Natural killer cell treated with Interleukin-12 subunit alpha and Interleukin-12 subunit beta and Interleukin-15 and Interleukin-18, amount 100 ng/mL, for 72 hours (primary cell): ENCODE measurements around the gene LYSMD4. TPM values are rescaled to one million over a fixed set of nuclear protein-coding genes. Genes with fewer than 3 reads are reported as not detected.
A peak's percentile ranks its signal among the peaks of the same experiment; 100 is the strongest.

Source experiments
- ATAC-seq, 2 donors: fragments of 150-1000 bp; cut with Tn5 transposase in 1 of 2; sonication (Bioruptor Pico), chemical (Tn5 transposase) in 1 of 2; 2 replicates each; pipeline ENCODE4 v1.10.0; 2021
- DNase-seq: peaks from one replicate; pipeline ENCODE4 v3.0.0; 2022; ENCODE audit warnings: low spot score
- H3K27ac Mint-ChIP-seq, 2 donors: 1 replicate in 1 of 2; 2 replicates in 1 of 2; pipeline ENCODE4 v1.8.0; 2022; ENCODE audit warnings: mixed read lengths in 2 of 2, mild to moderate bottlenecking in 1 of 2, moderate library complexity in 1 of 2
- H3K27me3 Mint-ChIP-seq, 2 donors: 1 replicate in 1 of 2; 2 replicates in 1 of 2; pipeline ENCODE4 v1.8.0; 2022; ENCODE audit warnings: mixed read lengths in 2 of 2
- H3K36me3 Mint-ChIP-seq: one replicate; pipeline ENCODE4 v1.8.0; 2022; ENCODE audit warnings: mixed read lengths
- H3K4me1 Mint-ChIP-seq, 2 donors: 1 replicate in 1 of 2; 2 replicates in 1 of 2; pipeline ENCODE4 v1.8.0; 2022; ENCODE audit warnings: low read depth in 2 of 2, mixed read lengths in 2 of 2, mild to moderate bottlenecking in 1 of 2
- H3K4me3 Mint-ChIP-seq: one replicate; pipeline ENCODE4 v1.8.0; 2022; ENCODE audit warnings: mixed read lengths
- H3K9me3 Mint-ChIP-seq: 2 replicates; pipeline ENCODE4 v1.8.0; 2022; ENCODE audit warnings: mixed read lengths
- total RNA-seq, 2 donors: library from RNA; stranded (reverse); gene quantifications; one replicate each; pipeline ENCODE4 v1.2.3, GENCODE V29; 2022

The LYSMD4 gene
- total RNA-seq, 2 donors from 2014 or later: 10.6 to 10.8 TPM

DNA sequence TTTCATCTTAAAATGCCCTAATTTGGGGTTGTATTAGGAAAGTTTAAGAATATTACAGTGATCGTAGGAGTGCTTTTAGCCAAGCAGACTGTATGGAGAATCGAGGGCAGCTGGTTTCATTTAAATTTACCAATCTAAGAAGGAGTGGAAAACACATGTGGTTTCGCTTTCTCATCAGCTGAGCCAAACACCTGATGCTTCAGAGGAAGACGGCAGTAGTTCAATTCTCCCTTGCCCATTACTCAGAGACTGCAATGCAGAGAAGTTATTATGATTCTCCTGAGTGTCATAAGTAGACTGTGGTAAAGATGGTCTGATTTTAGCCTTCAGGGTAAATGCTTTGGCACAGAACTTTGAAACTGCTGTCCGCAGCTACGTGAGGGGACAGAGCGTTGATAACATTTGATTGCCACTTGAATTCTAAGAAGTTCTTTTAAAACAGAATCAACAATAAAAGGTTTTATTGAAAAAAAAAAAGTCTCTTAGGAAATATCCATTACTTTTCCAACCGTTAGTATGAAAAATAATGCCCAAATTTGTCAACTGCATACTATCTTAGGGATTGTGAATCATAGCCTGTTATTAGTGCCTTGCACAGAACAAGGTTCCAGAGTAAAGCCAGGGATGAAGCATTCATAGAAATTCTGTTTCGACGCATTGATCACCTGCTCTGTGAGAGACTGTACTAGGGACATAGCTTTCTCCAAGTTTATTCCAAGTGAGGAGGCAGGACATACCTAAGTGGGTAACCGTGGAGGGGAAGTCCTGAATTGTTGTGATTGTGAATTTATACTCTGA is 25.6 kb downstream of the LYSMD4 start:
- H3K36me3 Mint-ChIP-seq: peaks cover 5% of the 10 kb centered on the region
- peak; percentile 40 to 43 for ATAC-seq
- H3K4me3 Mint-ChIP-seq: peak overlapping the region; percentile 47
- no peaks in the 10 kb centered on the region for H3K27me3 Mint-ChIP-seq
- peak overlapping the region; percentile 47 to 72 for H3K27ac Mint-ChIP-seq
- DNase-seq: no peak
- H3K9me3 Mint-ChIP-seq: no peaks in the 10 kb centered on the region
- peaks cover 34 to 40% of the 10 kb centered on the region in 2 donors for H3K4me1 Mint-ChIP-seq

- H3K9me3 Mint-ChIP-seq: no peaks in the 10 kb centered on the region
- peak overlapping the region; percentile 47 to 72 for H3K27ac Mint-ChIP-seq
- peak overlapping the region; percentile 47 for H3K4me3 Mint-ChIP-seq
- DNase-seq (no peak), ATAC-seq (peak in 1 of 2 donors; percentile 57)
- H3K36me3 Mint-ChIP-seq: no peaks in the 10 kb centered on the region
- H3K4me1 Mint-ChIP-seq: peaks cover 30 to 36% of the 10 kb centered on the region in 2 donors
- no peaks in the 10 kb centered on the region for H3K27me3 Mint-ChIP-seq
Observed at GRCh38 chr15:99706557-99707303, 26.5 kb downstream of the LYSMD4 start.

GRCh38 chr15:99704444-99704838 is 28.8 kb downstream of the LYSMD4 start:
- ATAC-seq (peak; percentile 82 to 84), DNase-seq (no peak)
- H3K9me3 Mint-ChIP-seq: no peaks in the 10 kb centered on the region
- H3K27ac Mint-ChIP-seq: peak overlapping the region in 1 of 2 donors; percentile 4
- no peak overlapping the region for H3K4me3 Mint-ChIP-seq
- H3K4me1 Mint-ChIP-seq: peaks cover 30 to 36% of the 10 kb centered on the region in 2 donors
- H3K27me3 Mint-ChIP-seq: no peaks in the 10 kb centered on the region
- H3K36me3 Mint-ChIP-seq: no peaks in the 10 kb centered on the region

DNA sequence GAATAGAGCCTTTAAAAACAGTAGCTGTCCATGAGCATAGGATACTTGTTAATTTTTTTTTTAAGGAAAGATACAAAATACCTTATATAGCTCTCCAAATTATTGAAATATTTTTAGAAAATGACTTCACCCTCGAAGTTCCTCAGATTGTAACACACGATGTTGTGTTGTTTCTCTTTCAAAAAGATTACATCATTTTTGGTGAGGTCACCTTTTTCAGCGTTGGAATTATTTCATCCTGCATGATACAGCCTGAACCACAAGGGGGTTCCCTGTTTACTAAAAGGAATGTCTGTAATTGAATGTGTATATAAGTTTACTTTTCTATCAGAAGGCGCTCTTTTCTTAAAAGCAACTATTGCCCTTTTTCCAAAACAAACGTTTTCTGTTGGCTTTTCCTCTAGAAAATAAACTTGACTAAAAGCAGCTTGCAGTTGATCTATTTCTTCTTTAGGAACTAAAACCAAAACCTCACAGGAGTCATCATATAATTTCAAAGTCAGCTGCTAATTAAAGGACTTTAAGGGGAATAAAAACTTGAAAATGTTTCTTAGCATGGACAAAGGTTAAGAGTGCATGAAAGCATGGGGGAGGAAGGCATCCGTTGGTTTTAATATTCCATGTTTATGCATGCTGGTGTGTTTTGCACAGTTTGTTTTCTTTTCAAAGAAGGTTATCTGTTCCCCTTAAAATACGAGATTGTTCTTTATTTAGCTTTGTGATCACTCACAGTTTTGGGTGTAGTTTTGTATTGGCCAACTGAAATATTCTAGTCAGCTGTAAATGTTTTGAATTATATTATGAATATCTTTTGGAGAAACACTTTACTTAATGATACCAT is 29.4 kb downstream of the LYSMD4 start:
- Mint-ChIP-seq H3K27ac (peak overlapping the region; percentile 4 to 7), H3K9me3 (no peaks in the 10 kb centered on the region), H3K4me3 (peak overlapping the region; percentile 20), H3K27me3 (no peaks in the 10 kb centered on the region), H3K36me3 (no peaks in the 10 kb centered on the region), H3K4me1 (peaks cover 25 to 36% of the 10 kb centered on the region in 2 donors)
- DNase-seq: no peak
- peak; percentile 59 to 76 for ATAC-seq

GRCh38 chr15:99702895-99703602 is 30.2 kb downstream of the LYSMD4 start:
- ATAC-seq (no peak), DNase-seq (no peak)
- Mint-ChIP-seq H3K4me3 (peak overlapping the region; percentile 20), H3K36me3 (no peaks in the 10 kb centered on the region), H3K9me3 (no peaks in the 10 kb centered on the region), H3K27me3 (no peaks in the 10 kb centered on the region), H3K4me1 (peaks cover 21 to 35% of the 10 kb centered on the region in 2 donors), H3K27ac (peak overlapping the region; percentile 4 to 7)

DNA sequence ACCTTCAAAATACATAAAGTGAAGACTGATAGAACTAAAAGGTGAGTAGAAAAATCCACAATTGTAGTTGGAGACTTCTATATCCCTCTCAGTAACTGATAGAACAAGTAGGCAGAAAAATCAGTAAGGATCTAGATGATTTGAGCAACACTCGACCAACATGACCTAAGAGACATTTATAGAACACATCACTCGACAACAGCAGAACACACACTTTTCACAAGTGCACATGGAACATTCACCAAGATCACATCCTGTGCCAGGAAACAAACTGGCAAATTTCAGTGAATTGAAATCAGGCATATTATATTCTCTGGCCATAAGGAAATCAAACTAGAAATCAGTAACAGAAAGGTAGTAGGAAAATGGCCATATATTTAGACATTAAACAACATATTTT is 37.1 kb downstream of the LYSMD4 start:
- no peaks in the 10 kb centered on the region for H3K9me3 Mint-ChIP-seq
- ATAC-seq: no peak
- peaks cover 21% of the 10 kb centered on the region for H3K36me3 Mint-ChIP-seq
- no peaks in the 10 kb centered on the region for H3K4me1 Mint-ChIP-seq
- DNase-seq: no peak
- no peak overlapping the region for H3K27ac Mint-ChIP-seq
- H3K4me3 Mint-ChIP-seq: no peak overlapping the region
- H3K27me3 Mint-ChIP-seq: no peaks in the 10 kb centered on the region

DNA sequence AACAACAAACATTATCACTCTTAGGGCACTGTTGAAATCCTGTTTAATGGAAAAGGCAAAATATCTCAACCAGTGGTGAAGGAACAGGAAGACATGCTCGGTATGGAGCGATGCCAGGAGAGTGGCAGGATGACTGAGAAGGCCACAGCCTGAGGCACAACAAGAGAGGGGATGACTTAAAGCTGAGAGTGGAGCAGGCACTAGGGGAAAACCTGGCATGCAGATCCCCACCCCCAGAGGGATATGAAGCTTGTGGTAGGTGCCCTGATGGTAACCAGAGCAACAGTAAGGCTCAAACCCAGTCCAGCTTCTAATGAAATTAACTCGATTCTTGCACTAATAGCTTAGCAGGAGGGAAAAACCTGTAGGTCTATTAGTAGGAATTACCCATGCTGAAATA is 40.4 kb downstream of the LYSMD4 start:
- Mint-ChIP-seq H3K4me3 (no peak overlapping the region), H3K9me3 (no peaks in the 10 kb centered on the region), H3K27me3 (no peaks in the 10 kb centered on the region), H3K4me1 (no peaks in the 10 kb centered on the region), H3K36me3 (peaks cover 26% of the 10 kb centered on the region), H3K27ac (no peak overlapping the region)
- no peak for ATAC-seq
- DNase-seq: no peak

DNA sequence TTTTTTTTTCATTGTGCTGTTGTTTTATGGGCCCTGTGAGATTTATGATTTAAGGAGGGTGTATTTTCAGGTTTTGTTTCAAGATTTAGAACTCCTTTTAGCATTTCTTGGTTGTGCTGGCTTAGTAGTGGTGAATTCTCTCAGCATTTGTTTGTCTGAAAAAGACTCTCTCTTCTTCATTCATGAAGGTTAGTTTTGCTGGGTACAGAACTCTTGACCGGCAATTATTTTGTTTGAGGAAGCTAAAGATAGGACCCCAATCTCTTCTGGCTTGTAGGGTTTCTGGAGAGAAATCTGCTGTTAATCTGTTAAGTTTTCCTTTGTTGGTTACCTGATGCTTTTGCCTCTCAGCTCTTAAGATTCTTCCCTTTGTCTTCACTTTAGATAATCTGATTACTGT is 46.9 kb downstream of the LYSMD4 start:
- Mint-ChIP-seq H3K27ac (no peak overlapping the region), H3K9me3 (peaks cover 5% of the 10 kb centered on the region), H3K36me3 (peaks cover 37% of the 10 kb centered on the region), H3K4me3 (no peak overlapping the region), H3K4me1 (peaks cover 12 to 16% of the 10 kb centered on the region in 2 donors), H3K27me3 (no peaks in the 10 kb centered on the region)
- ATAC-seq: no peak
- DNase-seq: no peak

GRCh38 chr15:99683000-99683670 is 50.1 kb downstream of the LYSMD4 start:
- Mint-ChIP-seq H3K4me3 (peak overlapping the region; percentile 46), H3K9me3 (peaks cover 5% of the 10 kb centered on the region), H3K4me1 (peaks cover 12 to 21% of the 10 kb centered on the region in 2 donors), H3K27ac (peak overlapping the region; percentile 58 to 64), H3K27me3 (no peaks in the 10 kb centered on the region), H3K36me3 (peaks cover 43% of the 10 kb centered on the region)
- ATAC-seq (peak; percentile 45 to 74), DNase-seq (no peak)

GRCh38 chr15:99682455-99682854 is 50.8 kb downstream of the LYSMD4 start:
- Mint-ChIP-seq H3K9me3 (peaks cover 5% of the 10 kb centered on the region), H3K27ac (peak overlapping the region; percentile 58 to 64), H3K4me3 (no peak overlapping the region), H3K4me1 (peaks cover 12 to 21% of the 10 kb centered on the region in 2 donors), H3K36me3 (peaks cover 40% of the 10 kb centered on the region), H3K27me3 (no peaks in the 10 kb centered on the region)
- DNase-seq (no peak), ATAC-seq (no peak)

DNA sequence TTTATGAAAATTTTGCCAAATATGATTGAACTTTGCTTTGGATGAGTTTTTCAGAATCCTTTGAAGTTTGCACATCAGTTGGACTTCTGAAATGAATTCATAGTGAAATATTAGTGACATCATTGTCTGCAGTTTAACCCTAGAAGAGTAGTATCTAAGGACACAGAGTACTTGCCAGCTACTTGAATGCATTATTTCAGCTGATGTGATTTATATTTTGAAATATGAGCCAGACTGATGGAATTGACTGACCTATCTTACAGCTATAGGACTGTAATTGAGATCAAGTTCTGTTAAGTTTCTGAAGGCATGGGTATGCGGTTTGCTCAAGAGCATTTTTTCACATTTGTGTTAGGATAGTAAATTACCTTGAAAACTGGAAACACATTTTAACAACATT is 51.2 kb downstream of the LYSMD4 start:
- peaks cover 12 to 21% of the 10 kb centered on the region in 2 donors for H3K4me1 Mint-ChIP-seq
- ATAC-seq (no peak), DNase-seq (no peak)
- no peak overlapping the region for H3K4me3 Mint-ChIP-seq
- H3K9me3 Mint-ChIP-seq: peaks cover 5% of the 10 kb centered on the region
- peak overlapping the region; percentile 58 to 64 for H3K27ac Mint-ChIP-seq
- H3K27me3 Mint-ChIP-seq: no peaks in the 10 kb centered on the region
- H3K36me3 Mint-ChIP-seq: peaks cover 38% of the 10 kb centered on the region

GRCh38 chr15:99680276-99680675 is 53.0 kb downstream of the LYSMD4 start:
- Mint-ChIP-seq H3K27ac (no peak overlapping the region), H3K4me3 (no peak overlapping the region), H3K27me3 (no peaks in the 10 kb centered on the region), H3K4me1 (peaks cover 12 to 21% of the 10 kb centered on the region in 2 donors), H3K9me3 (no peaks in the 10 kb centered on the region), H3K36me3 (peaks cover 25% of the 10 kb centered on the region)
- DNase-seq: no peak
- ATAC-seq: no peak
